Ishikawa (cell line): ENCODE data around the gene STEAP4.

Experiments
- EP300 ChIP-seq: IDR thresholded peaks from 2 replicates; pipeline ENCODE4 v1.6.1; 2012; ENCODE audit warnings: borderline replicate concordance
- FOXM1 ChIP-seq: IDR thresholded peaks from 2 replicates; pipeline ENCODE4 v1.6.1; 2012; ENCODE audit warnings: low read depth, borderline replicate concordance
- MAX ChIP-seq: IDR thresholded peaks from 2 replicates; pipeline ENCODE4 v1.6.1; 2012
- TAF1 ChIP-seq: IDR thresholded peaks from 2 replicates; pipeline ENCODE4 v1.6.1; 2012; ENCODE audit warnings: low read depth, mild to moderate bottlenecking

- TF ChIP-seq MAX (no peak), EP300 (no peak), TAF1 (no peak), FOXM1 (no peak)
These were observed 62.4 kb downstream of the STEAP4 start for GRCh38 chr7:88244258-88244657.
